Measurements from ENCODE around the gene NUTF2. TPM values are rescaled to one million over a fixed set of nuclear protein-coding genes. Genes with fewer than 3 reads are reported as not detected.

The NUTF2 gene
- total and polyA plus RNA-seq, 2 donors (not counting 1 experiment from before 2014, with no cell fraction given), result 127 to 310 TPM

DNA sequence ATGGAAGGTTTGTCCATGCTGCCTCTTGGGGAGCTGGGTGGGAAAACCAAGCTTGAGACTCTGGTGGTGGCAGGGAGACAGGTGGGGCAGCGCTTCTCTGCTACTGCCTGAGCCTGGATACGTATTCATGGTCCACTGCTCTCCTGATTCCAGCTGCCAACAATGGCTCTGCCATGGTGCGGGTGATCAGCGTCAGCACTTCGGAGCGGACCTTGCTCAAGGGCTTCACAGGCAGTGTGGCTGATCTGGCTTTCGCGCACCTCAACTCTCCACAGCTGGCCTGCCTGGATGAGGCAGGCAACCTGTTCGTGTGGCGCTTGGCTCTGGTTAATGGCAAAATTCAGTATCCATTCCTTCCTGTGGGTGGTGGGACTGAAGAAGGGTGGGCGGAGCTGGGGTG lies 30.3 kb downstream of the NUTF2 start:
- H3K4me2 ChIP-seq (ENCODE audit: extremely low read depth, insufficient read depth, low read length), result no peak overlapping the region
- H3K9ac ChIP-seq (ENCODE audit: insufficient read depth, low read length), result no peak overlapping the region
- no peak overlapping the region for H3K27ac ChIP-seq (ENCODE audit: insufficient read depth, low read length)
- H2AFZ ChIP-seq (ENCODE audit: low read length), result no peak overlapping the region
- no peaks in the 10 kb centered on the region for H3K9me3 ChIP-seq (ENCODE audit: control insufficient read depth, insufficient read depth, low read depth, low read length)
- H4K20me1 ChIP-seq (ENCODE audit: control insufficient read depth, extremely low read depth, insufficient read depth, low read length), result no peaks in the 10 kb centered on the region
- no peaks in the 10 kb centered on the region for H3K27me3 ChIP-seq (ENCODE audit: control insufficient read depth, insufficient read depth, low read length)
- no peak for TF ChIP-seq EZH2 (IDR thresholded peaks at IDR 0.05; ENCODE audit: low read length, missing control alignments)
- no peak for TF ChIP-seq CTCF (conservative IDR thresholded peaks at IDR 0.05 in 1 of 2, IDR thresholded peaks at IDR 0.05 in 1 of 2; ENCODE audit: low read depth in 1 of 2, low read length in 2 of 2)
- no peak for DNase-seq (ENCODE audit: low read depth in 2 of 2)
- H3K4me1 ChIP-seq (ENCODE audit: control insufficient read depth, extremely low read depth, insufficient read depth, low read length), result no peaks in the 10 kb centered on the region
- H3K36me3 ChIP-seq (ENCODE audit: control insufficient read depth, insufficient read depth, low read length), result peaks cover 48% of the 10 kb centered on the region
- H3K4me3 ChIP-seq (replicated peaks in 1 of 4; ENCODE audit: control extremely low read depth in 1 of 4, insufficient read depth in 1 of 4, low read depth in 3 of 4, low read length in 4 of 4), result no peak overlapping the region
- H3K79me2 ChIP-seq (ENCODE audit: control insufficient read depth, insufficient read depth, low read length), result peaks cover 40% of the 10 kb centered on the region

DNA sequence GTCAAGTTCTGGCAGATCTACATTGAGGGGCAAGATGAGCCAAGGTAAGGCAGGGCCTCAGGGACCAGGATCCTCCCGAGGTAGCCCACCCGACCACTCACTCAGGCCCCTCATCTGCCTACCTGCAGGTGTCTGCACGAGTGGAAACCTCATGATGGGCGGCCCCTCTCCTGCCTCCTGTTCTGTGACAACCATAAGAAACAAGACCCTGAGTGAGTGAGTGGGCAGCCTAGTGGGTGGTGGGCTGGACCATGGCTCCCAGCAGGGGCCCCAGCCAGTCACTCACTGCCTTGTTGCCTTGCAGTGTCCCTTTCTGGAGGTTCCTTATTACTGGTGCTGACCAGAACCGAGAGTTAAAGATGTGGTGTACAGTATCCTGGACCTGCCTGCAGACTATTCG lies 31.5 kb downstream of the NUTF2 start:
- Histone ChIP-seq H3K27me3 (ENCODE audit: control insufficient read depth, insufficient read depth, low read length) (no peaks in the 10 kb centered on the region), H4K20me1 (ENCODE audit: control insufficient read depth, extremely low read depth, insufficient read depth, low read length) (no peaks in the 10 kb centered on the region), H3K27ac (ENCODE audit: insufficient read depth, low read length) (no peak overlapping the region), H3K4me2 (ENCODE audit: extremely low read depth, insufficient read depth, low read length) (no peak overlapping the region), H3K4me1 (ENCODE audit: control insufficient read depth, extremely low read depth, insufficient read depth, low read length) (no peaks in the 10 kb centered on the region), H2AFZ (ENCODE audit: low read length) (no peak overlapping the region), H3K9ac (ENCODE audit: insufficient read depth, low read length) (no peak overlapping the region), H3K36me3 (ENCODE audit: control insufficient read depth, insufficient read depth, low read length) (peaks cover 59% of the 10 kb centered on the region), H3K79me2 (ENCODE audit: control insufficient read depth, insufficient read depth, low read length) (peaks cover 37% of the 10 kb centered on the region), H3K9me3 (ENCODE audit: control insufficient read depth, insufficient read depth, low read depth, low read length) (no peaks in the 10 kb centered on the region), H3K4me3 (replicated peaks in 1 of 4; ENCODE audit: control extremely low read depth in 1 of 4, insufficient read depth in 1 of 4, low read depth in 3 of 4, low read length in 4 of 4) (no peak overlapping the region)
- TF ChIP-seq CTCF (conservative IDR thresholded peaks at IDR 0.05 in 1 of 2, IDR thresholded peaks at IDR 0.05 in 1 of 2; ENCODE audit: low read depth in 1 of 2, low read length in 2 of 2) (no peak), EZH2 (IDR thresholded peaks at IDR 0.05; ENCODE audit: low read length, missing control alignments) (no peak)
- DNase-seq (ENCODE audit: low read depth in 2 of 2), result no peak

GRCh38 chr16:67878846-67879245 lies 32.1 kb downstream of the NUTF2 start:
- no peak overlapping the region for H3K4me2 ChIP-seq (ENCODE audit: extremely low read depth, insufficient read depth, low read length)
- no peak for DNase-seq (ENCODE audit: low read depth in 2 of 2)
- H2AFZ ChIP-seq (ENCODE audit: low read length), result no peak overlapping the region
- peaks cover 60% of the 10 kb centered on the region for H3K36me3 ChIP-seq (ENCODE audit: control insufficient read depth, insufficient read depth, low read length)
- no peak overlapping the region for H3K27ac ChIP-seq (ENCODE audit: insufficient read depth, low read length)
- no peaks in the 10 kb centered on the region for H3K27me3 ChIP-seq (ENCODE audit: control insufficient read depth, insufficient read depth, low read length)
- peaks cover 31% of the 10 kb centered on the region for H3K79me2 ChIP-seq (ENCODE audit: control insufficient read depth, insufficient read depth, low read length)
- TF ChIP-seq EZH2 (IDR thresholded peaks at IDR 0.05; ENCODE audit: low read length, missing control alignments) (no peak), CTCF (conservative IDR thresholded peaks at IDR 0.05 in 1 of 2, IDR thresholded peaks at IDR 0.05 in 1 of 2; ENCODE audit: low read depth in 1 of 2, low read length in 2 of 2) (no peak)
- H3K9ac ChIP-seq (ENCODE audit: insufficient read depth, low read length), result no peak overlapping the region
- no peaks in the 10 kb centered on the region for H3K9me3 ChIP-seq (ENCODE audit: control insufficient read depth, insufficient read depth, low read depth, low read length)
- H3K4me1 ChIP-seq (ENCODE audit: control insufficient read depth, extremely low read depth, insufficient read depth, low read length), result no peaks in the 10 kb centered on the region
- H3K4me3 ChIP-seq (replicated peaks in 1 of 4; ENCODE audit: control extremely low read depth in 1 of 4, insufficient read depth in 1 of 4, low read depth in 3 of 4, low read length in 4 of 4), result no peak overlapping the region
- H4K20me1 ChIP-seq (ENCODE audit: control insufficient read depth, extremely low read depth, insufficient read depth, low read length), result peaks cover under 1% of the 10 kb centered on the region

Data from fibroblast of lung (primary cell).